EH (cell line): Measurements from ENCODE around the gene ARNT2.
A peak's percentile ranks its signal among the peaks of the same experiment; 100 is the strongest.

Experiments
- DNase-seq: peaks from one replicate; pipeline ENCODE4 v3.0.0-alpha.2; 2015; ENCODE audit warnings: low read depth

Gene ARNT2

GRCh38 chr15:80594091-80594889 is 190.1 kb downstream of the ARNT2 start:
- DNase-seq: no peak

- peak; percentile 49 for DNase-seq
Observed at GRCh38 chr15:80595396-80595795, 191.2 kb downstream of the ARNT2 start.

GRCh38 chr15:80596521-80596976 is 192.4 kb downstream of the ARNT2 start:
- no peak for DNase-seq

- no peak for DNase-seq
Observed at GRCh38 chr15:80597076-80597475, 192.9 kb downstream of the ARNT2 start.

- peak; percentile 92 for DNase-seq
Observed at GRCh38 chr15:80599359-80599758, 195.2 kb downstream of the ARNT2 start.

- DNase-seq: no peak
Observed at GRCh38 chr15:80600626-80601025, 196.4 kb downstream of the ARNT2 start.

- DNase-seq: no peak
Observed at GRCh38 chr15:80601256-80601655, 197.1 kb downstream of the ARNT2 start.

- peak; percentile 66 for DNase-seq
Observed at GRCh38 chr15:80604583-80605575, 200.7 kb downstream of the ARNT2 start.

- DNase-seq: no peak
Observed at GRCh38 chr15:80605591-80606150, 201.5 kb downstream of the ARNT2 start.

- peak; percentile 77 for DNase-seq
Observed at GRCh38 chr15:80606511-80607071, 202.4 kb downstream of the ARNT2 start.

- peak; percentile 47 for DNase-seq
Observed at GRCh38 chr15:80607287-80607980, 203.3 kb downstream of the ARNT2 start.

- DNase-seq: no peak
Observed at GRCh38 chr15:80608688-80609087, 204.5 kb downstream of the ARNT2 start.

- DNase-seq: no peak
Observed at GRCh38 chr15:80609091-80609490, 204.9 kb downstream of the ARNT2 start.

- DNase-seq: peak; percentile 67
Observed at GRCh38 chr15:80609512-80609946, 205.3 kb downstream of the ARNT2 start.

- DNase-seq: no peak
Observed at GRCh38 chr15:80611543-80612080, 207.4 kb downstream of the ARNT2 start.

- DNase-seq: no peak
Observed at GRCh38 chr15:80612118-80612823, 208.1 kb downstream of the ARNT2 start.

GRCh38 chr15:80613762-80614365 is 209.7 kb downstream of the ARNT2 start:
- DNase-seq: no peak

GRCh38 chr15:80614711-80615360 is 210.7 kb downstream of the ARNT2 start:
- no peak for DNase-seq

- no peak for DNase-seq
Observed at GRCh38 chr15:80615361-80615736, 211.2 kb downstream of the ARNT2 start.
